ENCODE results near the gene UNC13A. TPM values are rescaled to one million over a fixed set of nuclear protein-coding genes. Genes with fewer than 3 reads are reported as not detected.

The UNC13A gene
- total RNA-seq, 1 experiment from 2014 or later: 22.2 TPM

GRCh38 chr19:17627921-17628320, 60.2 kb downstream of the UNC13A start:
- Mint-ChIP-seq H3K36me3 (ENCODE audit: insufficient read depth in 1 of 3, low read depth in 3 of 3) (peaks cover 27 to 32% (median 29%) of the 10 kb centered on the region in 3 experiments; a peak in 6 of 7 replicates), H3K27ac (no peak overlapping the region)

More at GRCh38 chr19:17627921-17628320, 60.2 kb downstream of the UNC13A start:
- Histone ChIP-seq H3K23me2 (ENCODE audit: insufficient read length, low read depth, low read length, poor library complexity, severe bottlenecking) (no peaks in the 10 kb centered on the region), H4K8ac (replicated peaks; ENCODE audit: insufficient read length, low read depth, low read length) (no peak overlapping the region), H2BK20ac (ENCODE audit: low read depth, low read length, poor library complexity, severe bottlenecking) (no peak overlapping the region), H3K9ac (ENCODE audit: extremely low read depth, insufficient read length, low read length) (no peak overlapping the region), H3K4ac (ENCODE audit: low read depth, low read length) (no peak overlapping the region), H4K5ac (ENCODE audit: insufficient read length, low read depth, low read length) (no peak overlapping the region), H3K9me3 (ENCODE audit: control insufficient read depth, low read depth, low read length) (no peaks in the 10 kb centered on the region), H2AK5ac (ENCODE audit: insufficient read length, low read length) (no peak overlapping the region), H3K56ac (ENCODE audit: insufficient read length, low read depth, low read length) (no peak overlapping the region), H2BK120ac (ENCODE audit: low read depth, low read length, poor library complexity, severe bottlenecking) (no peak overlapping the region), H3K27ac (ENCODE audit: insufficient read length, low read depth, low read length) (no peak overlapping the region), H3K4me1 (ENCODE audit: insufficient read depth, low read length) (no peaks in the 10 kb centered on the region), H3K23ac (ENCODE audit: insufficient read length, low read depth, low read length) (no peak overlapping the region), H4K20me1 (ENCODE audit: control insufficient read depth, insufficient read depth, insufficient read length) (no peaks in the 10 kb centered on the region), H3K79me2 (ENCODE audit: insufficient read depth, low read length) (no peaks in the 10 kb centered on the region), H3K14ac (ENCODE audit: insufficient read depth, low read length) (no peak overlapping the region), H2BK12ac (ENCODE audit: insufficient read length, low read depth, low read length) (no peak overlapping the region), H3T11ph (ENCODE audit: low read length) (no peak overlapping the region), H2BK15ac (ENCODE audit: low read depth, low read length) (no peak overlapping the region), H3K79me1 (ENCODE audit: insufficient read depth, low read depth, low read length, poor library complexity, severe bottlenecking) (no peaks in the 10 kb centered on the region), H3K18ac (ENCODE audit: insufficient read length, low read depth, low read length) (no peak overlapping the region), H3K4me2 (ENCODE audit: insufficient read depth, insufficient read length, low read length) (no peak overlapping the region), H2BK5ac (ENCODE audit: insufficient read length, low read length) (no peak overlapping the region), H3K27me3 (ENCODE audit: insufficient read depth, low read length) (no peaks in the 10 kb centered on the region), H4K91ac (ENCODE audit: insufficient read length, low read depth, low read length) (no peak overlapping the region), H2AFZ (ENCODE audit: low read length) (no peak overlapping the region)
- Mint-ChIP-seq H3K27me3 (ENCODE audit: low read depth) (0 out of 2 replicates have a peak, but pooled peaks cover under 1% of the 10 kb centered on the region), H3K9me3 (no peaks in the 10 kb centered on the region; a peak in 1 of 5 replicates), H3K4me1 (no peaks in the 10 kb centered on the region), H3K4me3 (no peak overlapping the region)
- TF ChIP-seq, protein P1, sequence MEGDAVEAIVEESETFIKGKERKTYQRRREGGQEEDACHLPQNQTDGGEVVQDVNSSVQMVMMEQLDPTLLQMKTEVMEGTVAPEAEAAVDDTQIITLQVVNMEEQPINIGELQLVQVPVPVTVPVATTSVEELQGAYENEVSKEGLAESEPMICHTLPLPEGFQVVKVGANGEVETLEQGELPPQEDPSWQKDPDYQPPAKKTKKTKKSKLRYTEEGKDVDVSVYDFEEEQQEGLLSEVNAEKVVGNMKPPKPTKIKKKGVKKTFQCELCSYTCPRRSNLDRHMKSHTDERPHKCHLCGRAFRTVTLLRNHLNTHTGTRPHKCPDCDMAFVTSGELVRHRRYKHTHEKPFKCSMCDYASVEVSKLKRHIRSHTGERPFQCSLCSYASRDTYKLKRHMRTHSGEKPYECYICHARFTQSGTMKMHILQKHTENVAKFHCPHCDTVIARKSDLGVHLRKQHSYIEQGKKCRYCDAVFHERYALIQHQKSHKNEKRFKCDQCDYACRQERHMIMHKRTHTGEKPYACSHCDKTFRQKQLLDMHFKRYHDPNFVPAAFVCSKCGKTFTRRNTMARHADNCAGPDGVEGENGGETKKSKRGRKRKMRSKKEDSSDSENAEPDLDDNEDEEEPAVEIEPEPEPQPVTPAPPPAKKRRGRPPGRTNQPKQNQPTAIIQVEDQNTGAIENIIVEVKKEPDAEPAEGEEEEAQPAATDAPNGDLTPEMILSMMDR (conservative IDR thresholded peaks at IDR 0.05): no peak
- no CpG with 5 or more reads among the region's 5 CpGs for WGBS (ENCODE audit: extremely low coverage, insufficient read length, low lambda C conversion rate)
- DNase-seq: no peak

All from H9 (cell line).